H9 (cell line): ENCODE results near the gene ABCA4. TPM values are rescaled to one million over a fixed set of nuclear protein-coding genes. Genes with fewer than 3 reads are reported as not detected.

Source experiments
- DNase-seq: peaks from one replicate; pipeline ENCODE4 v3.0.0-alpha.2; 2017
- H2AFZ ChIP-seq: one replicate; pipeline ENCODE4 v1.6.1; 2013; ENCODE audit warnings: mild to moderate bottlenecking, low read length, control low read depth, moderate library complexity
- H2AK5ac ChIP-seq: 2 replicates; pipeline ENCODE4 v1.6.1; 2013; ENCODE audit warnings: low read length, control low read depth, mixed read lengths; ENCODE audit not compliant: insufficient read length
- H2BK120ac ChIP-seq: one replicate; pipeline ENCODE4 v1.6.1; 2013; ENCODE audit warnings: low read depth, mild to moderate bottlenecking, low read length, control low read depth, inconsistent platforms; ENCODE audit not compliant: poor library complexity, severe bottlenecking
- H2BK12ac ChIP-seq: 2 replicates; pipeline ENCODE4 v1.6.1; 2013; ENCODE audit warnings: low read length, control low read depth, mixed read lengths, low read depth; ENCODE audit not compliant: insufficient read length
- H2BK15ac ChIP-seq: 2 replicates; pipeline ENCODE4 v1.6.1; 2013; ENCODE audit warnings: low read depth, low read length, control low read depth
- H2BK20ac ChIP-seq: one replicate; pipeline ENCODE4 v1.6.1; 2013; ENCODE audit warnings: low read depth, mild to moderate bottlenecking, low read length, control low read depth, inconsistent platforms; ENCODE audit not compliant: poor library complexity, severe bottlenecking
- H2BK5ac ChIP-seq: 2 replicates; pipeline ENCODE4 v1.6.1; 2013; ENCODE audit warnings: low read length, control low read depth, mixed read lengths; ENCODE audit not compliant: insufficient read length
- H3K14ac ChIP-seq: 2 replicates; pipeline ENCODE4 v1.6.1; 2013; ENCODE audit warnings: low read length, control low read depth; ENCODE audit not compliant: insufficient read depth
- H3K18ac ChIP-seq: 2 replicates; pipeline ENCODE4 v1.6.1; 2013; ENCODE audit warnings: low read depth, mild to moderate bottlenecking, mixed read lengths, low read length, control low read depth; ENCODE audit not compliant: insufficient read length
- H3K23ac ChIP-seq: 2 replicates; pipeline ENCODE4 v1.6.1; 2013; ENCODE audit warnings: low read length, control low read depth, mixed read lengths, low read depth; ENCODE audit not compliant: insufficient read length
- H3K23me2 ChIP-seq: 2 replicates; pipeline ENCODE4 v1.6.1; 2013; ENCODE audit warnings: low read depth, mild to moderate bottlenecking, mixed read lengths, low read length, control low read depth; ENCODE audit not compliant: insufficient read length, poor library complexity, severe bottlenecking
- H3K27ac ChIP-seq: 2 replicates; pipeline ENCODE4 v1.5.1; 2013; ENCODE audit warnings: low read length, control low read depth, mixed read lengths, low read depth; ENCODE audit not compliant: insufficient read length
- H3K27me3 ChIP-seq: 2 replicates; pipeline ENCODE4 v1.6.1; 2013; ENCODE audit warnings: low read length, control low read depth, inconsistent platforms; ENCODE audit not compliant: insufficient read depth
- H3K4ac ChIP-seq: 2 replicates; pipeline ENCODE4 v1.6.1; 2013; ENCODE audit warnings: low read depth, mild to moderate bottlenecking, control low read depth, inconsistent platforms, low read length, moderate library complexity
- H3K4me1 ChIP-seq: 2 replicates; pipeline ENCODE4 v1.6.1; 2013; ENCODE audit warnings: low read length, control low read depth, inconsistent platforms; ENCODE audit not compliant: insufficient read depth
- H3K4me2 ChIP-seq: 2 replicates; pipeline ENCODE4 v1.6.1; 2013; ENCODE audit warnings: low read length, control low read depth, mixed read lengths; ENCODE audit not compliant: insufficient read length, insufficient read depth
- H3K56ac ChIP-seq: 2 replicates; pipeline ENCODE4 v1.6.1; 2013; ENCODE audit warnings: low read depth, mild to moderate bottlenecking, mixed read lengths, low read length, control low read depth; ENCODE audit not compliant: insufficient read length
- H3K79me1 ChIP-seq: 2 replicates; pipeline ENCODE4 v1.6.1; 2013; ENCODE audit warnings: low read depth, mild to moderate bottlenecking, moderate library complexity, low read length, control low read depth, inconsistent platforms; ENCODE audit not compliant: insufficient read depth, poor library complexity, severe bottlenecking
- H3K79me2 ChIP-seq: 2 replicates; pipeline ENCODE4 v1.6.1; 2013; ENCODE audit warnings: low read length, control low read depth, inconsistent platforms; ENCODE audit not compliant: insufficient read depth
- H3K9ac ChIP-seq: 2 replicates; pipeline ENCODE4 v1.6.1; 2013; ENCODE audit warnings: low read length, control low read depth, mixed read lengths; ENCODE audit not compliant: insufficient read length; ENCODE audit errors: extremely low read depth
- H3K9me3 ChIP-seq: one replicate; pipeline ENCODE4 v1.6.1; 2013; ENCODE audit warnings: low read depth, low read length, inconsistent platforms; ENCODE audit not compliant: control insufficient read depth
- H3T11ph ChIP-seq: one replicate; pipeline ENCODE4 v1.6.1; 2013; ENCODE audit warnings: mild to moderate bottlenecking, low read length, control low read depth, inconsistent platforms
- H4K20me1 ChIP-seq: one replicate; pipeline ENCODE4 v1.6.1; 2013; ENCODE audit not compliant: control insufficient read depth, insufficient read length, insufficient read depth
- H4K5ac ChIP-seq: 2 replicates; pipeline ENCODE4 v1.6.1; 2013; ENCODE audit warnings: low read depth, mild to moderate bottlenecking, mixed read lengths, low read length, control low read depth; ENCODE audit not compliant: insufficient read length
- H4K8ac ChIP-seq: replicated peaks from 2 replicates; pipeline ENCODE4 v1.6.1; 2013; ENCODE audit warnings: low read length, control low read depth, mixed read lengths, low read depth; ENCODE audit not compliant: insufficient read length
- H4K91ac ChIP-seq: 2 replicates; pipeline ENCODE4 v1.6.1; 2013; ENCODE audit warnings: low read depth, mild to moderate bottlenecking, moderate library complexity, mixed read lengths, low read length, control low read depth; ENCODE audit not compliant: insufficient read length
- H3K27ac Mint-ChIP-seq, 3 experiments: 2 replicates in 2 of 3; 3 replicates in 1 of 3; pipeline ENCODE4 v1.8.0; 2020 to 2021; ENCODE audit warnings: mixed read lengths in 3 of 3, mild to moderate bottlenecking in 1 of 3, moderate library complexity in 1 of 3
- H3K27me3 Mint-ChIP-seq: 2 replicates; pipeline ENCODE4 v1.8.0; 2021; ENCODE audit warnings: low read depth, mild to moderate bottlenecking, moderate library complexity, mixed read lengths
- H3K36me3 Mint-ChIP-seq, 3 experiments: 2 replicates in 2 of 3; 3 replicates in 1 of 3; pipeline ENCODE4 v1.8.0; 2020 to 2021; ENCODE audit warnings: low read depth in 3 of 3, mixed read lengths in 3 of 3; ENCODE audit not compliant: insufficient read depth in 1 of 3
- H3K4me1 Mint-ChIP-seq, 2 experiments: 2 replicates each; pipeline ENCODE4 v1.8.0; 2020; ENCODE audit warnings: mixed read lengths in 2 of 2
- H3K4me3 Mint-ChIP-seq, 2 experiments: 2 replicates in 1 of 2; 3 replicates in 1 of 2; pipeline ENCODE4 v1.8.0; 2020 to 2021; ENCODE audit warnings: mild to moderate bottlenecking in 2 of 2, mixed read lengths in 2 of 2, moderate library complexity in 1 of 2
- H3K9me3 Mint-ChIP-seq, 2 experiments: 2 replicates in 1 of 2; 3 replicates in 1 of 2; pipeline ENCODE4 v1.8.0; 2020; ENCODE audit warnings: mild to moderate bottlenecking in 2 of 2, mixed read lengths in 2 of 2, moderate library complexity in 1 of 2
- WGBS: extraction: QIAGEN DNeasy Blood & Tissue Kit; methylation state at CpG from one replicate; pipeline ENCODE4 v1.1.7; 2013; ENCODE audit warnings: missing lambda C conversion rate, low lambda C conversion rate, mixed read lengths; ENCODE audit not compliant: insufficient read length; ENCODE audit errors: extremely low coverage; 5-methylcytosine and 5-hydroxymethylcytosine counted together
- total RNA-seq: library from RNA; stranded (reverse); gene quantifications from 2 replicates; pipeline ENCODE4 v1.2.1, GENCODE V29; 2021
- TF ChIP-seq, protein P1 (sequence below): fragments of 200-600 bp; sonication (generic); conservative IDR thresholded peaks from 3 replicates; pipeline ENCODE4 v1.8.0; 2021; ENCODE audit warnings: antibody characterized with exemption, mild to moderate bottlenecking

ABCA4 gene
- total RNA-seq, 1 experiment from 2014 or later: not detected

DNA sequence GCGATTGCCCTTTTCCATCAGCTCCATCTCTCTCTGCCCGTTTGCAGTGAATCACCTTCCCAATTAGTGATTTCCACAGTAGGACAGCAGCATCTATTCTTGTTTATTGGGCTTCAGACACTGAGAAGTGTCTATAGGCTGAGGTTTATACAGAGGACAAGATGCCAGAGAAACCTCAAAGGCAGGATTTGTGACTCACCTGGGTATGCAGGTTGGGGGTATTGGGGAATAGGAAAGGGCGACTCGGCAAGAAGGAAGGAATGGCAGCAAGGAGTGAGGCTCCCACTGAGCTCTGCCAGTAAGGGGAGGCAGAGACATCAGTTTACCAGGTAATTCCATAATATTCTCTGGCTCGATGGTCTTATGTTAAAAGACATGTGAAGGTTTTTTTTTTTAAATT, 25.3 kb upstream of the ABCA4 start:
- Histone ChIP-seq H3K14ac (no peak overlapping the region), H4K5ac (no peak overlapping the region), H3K9me3 (no peaks in the 10 kb centered on the region), H4K20me1 (no peaks in the 10 kb centered on the region), H3K9ac (no peak overlapping the region), H2BK120ac (no peak overlapping the region), H4K91ac (no peak overlapping the region), H2BK12ac (no peak overlapping the region), H3K4me1 (no peaks in the 10 kb centered on the region), H3K56ac (no peak overlapping the region), H4K8ac (no peak overlapping the region), H3K27me3 (no peaks in the 10 kb centered on the region), H3K4ac (no peak overlapping the region), H2AK5ac (no peak overlapping the region), H3K4me2 (no peak overlapping the region), H3T11ph (no peak overlapping the region), H3K27ac (no peak overlapping the region), H2BK5ac (no peak overlapping the region), H2AFZ (no peak overlapping the region), H3K23ac (no peak overlapping the region), H3K18ac (no peak overlapping the region), H2BK15ac (no peak overlapping the region), H3K23me2 (no peaks in the 10 kb centered on the region), H3K79me2 (no peaks in the 10 kb centered on the region), H3K79me1 (no peaks in the 10 kb centered on the region), H2BK20ac (no peak overlapping the region)
- H3K4me1 Mint-ChIP-seq: peaks cover 17 to 24% of the 10 kb centered on the region in 2 experiments
- H3K4me3 Mint-ChIP-seq: no peak overlapping the region
- no peak overlapping the region for H3K27ac Mint-ChIP-seq
- no peaks in the 10 kb centered on the region for H3K9me3 Mint-ChIP-seq
- TF ChIP-seq, protein P1, sequence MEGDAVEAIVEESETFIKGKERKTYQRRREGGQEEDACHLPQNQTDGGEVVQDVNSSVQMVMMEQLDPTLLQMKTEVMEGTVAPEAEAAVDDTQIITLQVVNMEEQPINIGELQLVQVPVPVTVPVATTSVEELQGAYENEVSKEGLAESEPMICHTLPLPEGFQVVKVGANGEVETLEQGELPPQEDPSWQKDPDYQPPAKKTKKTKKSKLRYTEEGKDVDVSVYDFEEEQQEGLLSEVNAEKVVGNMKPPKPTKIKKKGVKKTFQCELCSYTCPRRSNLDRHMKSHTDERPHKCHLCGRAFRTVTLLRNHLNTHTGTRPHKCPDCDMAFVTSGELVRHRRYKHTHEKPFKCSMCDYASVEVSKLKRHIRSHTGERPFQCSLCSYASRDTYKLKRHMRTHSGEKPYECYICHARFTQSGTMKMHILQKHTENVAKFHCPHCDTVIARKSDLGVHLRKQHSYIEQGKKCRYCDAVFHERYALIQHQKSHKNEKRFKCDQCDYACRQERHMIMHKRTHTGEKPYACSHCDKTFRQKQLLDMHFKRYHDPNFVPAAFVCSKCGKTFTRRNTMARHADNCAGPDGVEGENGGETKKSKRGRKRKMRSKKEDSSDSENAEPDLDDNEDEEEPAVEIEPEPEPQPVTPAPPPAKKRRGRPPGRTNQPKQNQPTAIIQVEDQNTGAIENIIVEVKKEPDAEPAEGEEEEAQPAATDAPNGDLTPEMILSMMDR: no peak
- H3K27me3 Mint-ChIP-seq: no peaks in the 10 kb centered on the region
- no peaks in the 10 kb centered on the region for H3K36me3 Mint-ChIP-seq
- no CpG with 5 or more reads among the region's 5 CpGs for WGBS
- no peak for DNase-seq
